Endothelial cell of umbilical vein (primary cell): Measurements from ENCODE around the gene TPCN1. TPM values are rescaled to one million over a fixed set of nuclear protein-coding genes. Genes with fewer than 3 reads are reported as not detected.

ENCODE experiments used
- BruUV-seq: library from RNA; stranded (reverse); fragments of 400-500 nt; replicated peaks from 2 replicates; lab custom pipeline; 2021; lab: Mats Ljungman, UMichigan
- CTCF ChIA-PET: fragments of 300-600, 350-600 bp; sonication (Branson Sonifier 250); formaldehyde crosslinking; loops from one replicate; lab custom pipeline; 2021; ENCODE audit warnings: antibody characterized with exemption, inconsistent platforms; lab: Charles Lee
- POLR2A ChIA-PET: fragments of 300-600, 350-600 bp; sonication (Branson Sonifier 250); formaldehyde crosslinking; loops from one replicate; lab custom pipeline; 2021; ENCODE audit warnings: antibody characterized with exemption, inconsistent platforms; lab: Charles Lee
- DNase-seq: peaks from one replicate; pipeline ENCODE4 v3.0.0-alpha.2; 2011; ENCODE audit warnings: low read depth, low spot score
- FAIRE-seq: peaks from 2 replicates; lab custom pipeline; 2011; peaks lifted over from hg19 to GRCh38; lab: Jason Lieb, UNC
- H2AFZ ChIP-seq: 2 replicates; pipeline ENCODE4 v1.6.0; 2012; ENCODE audit warnings: low read depth, low read length, control low read depth, inconsistent platforms
- H3K27ac ChIP-seq: 2 replicates; pipeline ENCODE4 v1.5.1; 2011; ENCODE audit warnings: low read depth, mild to moderate bottlenecking, control low read depth, low read length, moderate library complexity; ENCODE audit not compliant: insufficient read depth
- H3K27me3 ChIP-seq, 2 experiments: 2 replicates each; pipeline versions ENCODE4 v1.6.0 to v1.6.1; 2011; ENCODE audit warnings: low read length in 2 of 2, mixed read lengths in 1 of 2; ENCODE audit not compliant: control insufficient read depth in 2 of 2, insufficient read depth in 2 of 2
- H3K36me3 ChIP-seq, 2 experiments: 2 replicates in 1 of 2; 3 replicates in 1 of 2; pipeline ENCODE4 v1.5.1; 2011; ENCODE audit warnings: low read length in 2 of 2, mild to moderate bottlenecking in 1 of 2, moderate library complexity in 1 of 2; ENCODE audit not compliant: control insufficient read depth in 2 of 2, insufficient read depth in 2 of 2; ENCODE audit errors: extremely low read depth in 1 of 2
- H3K4me1 ChIP-seq: 3 replicates; pipeline ENCODE4 v1.5.1; 2011; ENCODE audit warnings: mild to moderate bottlenecking, low read length; ENCODE audit not compliant: control insufficient read depth, insufficient read depth; ENCODE audit errors: extremely low read depth
- H3K4me2 ChIP-seq: 2 replicates; pipeline ENCODE4 v1.6.1; 2011; ENCODE audit warnings: low read length, control low read depth, mixed read lengths; ENCODE audit not compliant: insufficient read depth
- H3K4me3 ChIP-seq, 3 experiments: fragments of 200-600 bp in 1 of 3; sonication (generic), shearing (Covaris generic) in 1 of 3; replicated peaks in 1 of 3; 2 replicates each; pipeline ENCODE4 v1.5.1; 2011 to 2016; ENCODE audit warnings: control low read depth in 3 of 3, low read length in 3 of 3, mild to moderate bottlenecking in 2 of 3, inconsistent platforms in 1 of 3, low read depth in 1 of 3, moderate library complexity in 1 of 3; ENCODE audit not compliant: insufficient read depth in 1 of 3
- H3K79me2 ChIP-seq: 2 replicates; pipeline ENCODE4 v1.6.0; 2012; ENCODE audit warnings: low read length, inconsistent platforms; ENCODE audit not compliant: control insufficient read depth, insufficient read depth
- H3K9ac ChIP-seq: replicated peaks from 2 replicates; pipeline ENCODE3; 2011; ENCODE audit warnings: low read length, control low read depth; ENCODE audit not compliant: insufficient read depth; ENCODE audit errors: extremely low read depth
- H3K9me1 ChIP-seq: replicated peaks from 3 replicates; pipeline ENCODE4 v1.6.0; 2011; ENCODE audit warnings: mild to moderate bottlenecking, low read length; ENCODE audit not compliant: control insufficient read depth, insufficient read depth; ENCODE audit errors: extremely low read depth
- H3K9me3 ChIP-seq: replicated peaks from 2 replicates; pipeline ENCODE4 v1.5.1; 2012; ENCODE audit warnings: low read length, inconsistent platforms; ENCODE audit not compliant: control insufficient read depth, insufficient read depth
- H4K20me1 ChIP-seq: replicated peaks from 2 replicates; pipeline ENCODE3; 2011; ENCODE audit warnings: mild to moderate bottlenecking, low read length; ENCODE audit not compliant: control insufficient read depth, insufficient read depth; ENCODE audit errors: extremely low read depth
- EZH2 ChIP-seq: IDR thresholded peaks from 2 replicates; pipeline ENCODE4 v1.6.1; 2012; ENCODE audit warnings: borderline replicate concordance, low read depth, mild to moderate bottlenecking, moderate library complexity, low read length, inconsistent platforms; ENCODE audit not compliant: severe bottlenecking
- FOS ChIP-seq: IDR thresholded peaks from 2 replicates; pipeline ENCODE4 v1.6.1; 2011; ENCODE audit warnings: mild to moderate bottlenecking, low read length, moderate library complexity, borderline replicate concordance; ENCODE audit not compliant: insufficient read depth
- GATA2 ChIP-seq: IDR thresholded peaks from 2 replicates; pipeline ENCODE4 v1.7.0; 2011; ENCODE audit warnings: low read depth, mild to moderate bottlenecking, moderate library complexity, mixed read lengths, low read length; ENCODE audit not compliant: insufficient read length, insufficient read depth
- JUN ChIP-seq: IDR thresholded peaks from 2 replicates; pipeline ENCODE4 v1.6.1; 2011; ENCODE audit warnings: borderline replicate concordance, low read depth; ENCODE audit not compliant: insufficient read length, insufficient read depth
- MYC ChIP-seq: IDR thresholded peaks from one replicate; pipeline ENCODE4 v1.6.1; 2011; ENCODE audit warnings: mild to moderate bottlenecking, low read depth, low read length
- POLR2A ChIP-seq: IDR thresholded peaks from 2 replicates; pipeline ENCODE4 v1.6.1; 2012; ENCODE audit warnings: low read depth, mild to moderate bottlenecking, control low read depth, low read length
- POLR2AphosphoS5 ChIP-seq: IDR thresholded peaks from 2 replicates; pipeline ENCODE4 v1.6.1; 2012; ENCODE audit warnings: low read depth, mild to moderate bottlenecking, control low read depth, low read length, moderate library complexity; ENCODE audit not compliant: insufficient read depth
- dilution Hi-C: fragments of 300-500 bp; cut with MboI; formaldehyde crosslinking; loops from one replicate; pipeline ENCODE4 v1.15.0; 2019; ENCODE audit warnings: low sequenced_read_pairs; ENCODE audit not compliant: extremely low pct_ligation_motif_present
- intact Hi-C: fragments of 100-400 bp; cut with micrococcal nuclease; formaldehyde crosslinking; loops from one replicate; pipeline ENCODE4 v1.10.0; 2022
- polyA plus RNA-seq, 4 experiments: library from polyadenylated mRNA; depleted of rRNA in 3 of 4; stranded (reverse) in 3 of 4; unstranded in 1 of 4; fragments of >200 nt; gene quantifications; 2 replicates each; pipeline versions ENCODE4 v1.2.1 to v1.2.3, GENCODE V29; 2011 to 2012; ENCODE audit warnings: missing spikeins in 1 of 4
- total RNA-seq: library from RNA; stranded (reverse); gene quantifications from 2 replicates; pipeline ENCODE4 v1.2.3, GENCODE V29; 2021
- TF ChIP-seq, protein P1 (sequence below), 2 donors: IDR thresholded peaks; 1 replicate in 1 of 2; 2 replicates in 1 of 2; pipeline ENCODE4 v1.5.1; 2011; ENCODE audit warnings: low read length in 2 of 2, mild to moderate bottlenecking in 2 of 2, moderate library complexity in 2 of 2, control low read depth in 1 of 2, inconsistent platforms in 1 of 2, low read depth in 1 of 2; ENCODE audit not compliant: insufficient read depth in 1 of 2; ENCODE audit errors: extremely low read depth in 1 of 2
- TF ChIP-seq, protein P2 (sequence below): IDR thresholded peaks from 2 replicates; pipeline ENCODE4 v1.6.1; 2011; ENCODE audit not compliant: insufficient read depth, insufficient read length

The TPCN1 gene
- total and polyA plus RNA-seq, 2 donors (not counting 3 experiments of a cell fraction or from before 2014, with no cell fraction given), result 19.5 to 28.3 TPM

DNA sequence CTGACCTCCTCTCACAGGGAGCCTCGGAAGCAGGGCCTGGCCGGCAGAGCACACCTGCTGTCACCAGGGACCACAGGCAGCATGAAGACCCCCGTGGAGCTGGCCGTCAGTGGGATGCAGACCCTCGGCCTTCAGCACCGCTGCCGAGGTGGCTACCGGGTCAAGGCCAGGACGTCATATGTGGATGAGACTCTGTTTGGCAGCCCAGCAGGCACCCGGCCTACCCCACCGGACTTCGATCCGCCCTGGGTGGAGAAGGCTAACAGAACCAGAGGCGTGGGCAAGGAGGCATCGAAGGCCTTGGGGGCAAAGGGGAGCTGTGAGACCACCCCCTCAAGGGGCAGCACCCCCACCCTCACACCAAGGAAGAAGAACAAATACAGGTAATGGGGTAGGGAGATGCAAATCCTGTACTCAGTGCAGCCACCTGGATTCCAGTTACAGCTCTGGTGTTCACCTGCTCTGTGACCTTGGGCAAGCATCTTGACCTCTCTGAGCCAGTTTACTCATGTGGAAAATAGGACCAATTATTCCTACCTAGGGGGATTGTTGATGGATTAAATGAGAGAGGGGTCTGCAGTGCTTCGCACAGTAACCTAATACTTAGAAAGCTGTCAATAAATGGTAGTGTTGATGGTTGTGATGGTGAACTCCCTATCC is 34.5 kb upstream of the TPCN1 start:
- CTCF ChIA-PET, result interaction anchor here (1.1 to 2.4 kb wide), 2 partner anchors 10 to 238 kb away, joined by 6 to 7 read pairs; no protein-coding TSS in a partner anchor
- peaks cover 0 to 9% of the 10 kb centered on the region in 2 experiments for H3K36me3 ChIP-seq
- DNase-seq, result no peak
- FAIRE-seq, result no peak
- POLR2A ChIA-PET, result interaction anchor here (0.5 kb wide), 1 partner anchor 140 kb away, joined by 4 read pairs; no protein-coding TSS in a partner anchor
- H3K27ac ChIP-seq, result no peak overlapping the region
- no peaks in the 10 kb centered on the region for H3K9me1 ChIP-seq
- no peaks in the 10 kb centered on the region for H3K9me3 ChIP-seq
- dilution Hi-C loops, result no loop called here
- H2AFZ ChIP-seq, result no peak overlapping the region
- H4K20me1 ChIP-seq, result no peaks in the 10 kb centered on the region
- peaks cover 12% of the 10 kb centered on the region for H3K4me1 ChIP-seq
- intact Hi-C loops, result no loop called here
- TF ChIP-seq EZH2, result no peak
- H3K4me2 ChIP-seq, result peak overlapping the region; percentile 91
- H3K27me3 ChIP-seq, result no peaks in the 10 kb centered on the region
- H3K9ac ChIP-seq, result no peak overlapping the region
- H3K4me3 ChIP-seq, result no peak overlapping the region
- peaks cover 40% of the 10 kb centered on the region for H3K79me2 ChIP-seq
- BruUV-seq, result no TSS peak

DNA sequence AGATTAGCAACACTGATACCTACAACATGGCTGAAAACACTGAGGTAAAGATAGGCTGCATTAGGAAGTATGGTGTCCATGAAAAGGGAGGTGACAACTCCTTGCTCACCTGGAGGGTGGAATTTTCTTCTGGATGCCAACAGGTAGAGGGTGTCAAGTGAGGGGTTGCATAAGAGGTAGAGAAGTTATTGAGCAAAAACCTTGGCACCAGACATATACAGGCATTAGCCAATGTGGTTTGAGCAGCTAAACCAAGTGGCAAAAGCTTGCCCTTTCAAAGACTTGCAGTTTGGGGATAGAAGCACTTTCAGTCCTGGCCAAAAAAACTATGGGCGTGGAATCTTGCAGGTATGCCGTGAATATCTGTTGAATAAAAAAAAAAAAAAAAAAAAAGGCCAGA is 31.9 kb upstream of the TPCN1 start:
- Histone ChIP-seq H2AFZ (no peak overlapping the region), H3K27me3 (no peaks in the 10 kb centered on the region), H3K36me3 (peaks cover 0 to 12% of the 10 kb centered on the region in 2 experiments), H3K27ac (no peak overlapping the region), H3K4me2 (no peak overlapping the region), H3K9me3 (no peaks in the 10 kb centered on the region), H3K4me1 (peaks cover 25% of the 10 kb centered on the region), H3K4me3 (no peak overlapping the region), H3K79me2 (peaks cover 18% of the 10 kb centered on the region), H3K9me1 (no peaks in the 10 kb centered on the region), H3K9ac (no peak overlapping the region), H4K20me1 (no peaks in the 10 kb centered on the region)
- CTCF ChIA-PET, result interaction anchor here (0.6 to 1.4 kb wide), 2 partner anchors 33 to 117 kb away, joined by 3 read pairs; no protein-coding TSS in a partner anchor
- intact Hi-C loops (no loop called here), dilution Hi-C loops (no loop called here)
- BruUV-seq, result no TSS peak
- FAIRE-seq (no peak), DNase-seq (no peak)
- TF ChIP-seq, protein P1, sequence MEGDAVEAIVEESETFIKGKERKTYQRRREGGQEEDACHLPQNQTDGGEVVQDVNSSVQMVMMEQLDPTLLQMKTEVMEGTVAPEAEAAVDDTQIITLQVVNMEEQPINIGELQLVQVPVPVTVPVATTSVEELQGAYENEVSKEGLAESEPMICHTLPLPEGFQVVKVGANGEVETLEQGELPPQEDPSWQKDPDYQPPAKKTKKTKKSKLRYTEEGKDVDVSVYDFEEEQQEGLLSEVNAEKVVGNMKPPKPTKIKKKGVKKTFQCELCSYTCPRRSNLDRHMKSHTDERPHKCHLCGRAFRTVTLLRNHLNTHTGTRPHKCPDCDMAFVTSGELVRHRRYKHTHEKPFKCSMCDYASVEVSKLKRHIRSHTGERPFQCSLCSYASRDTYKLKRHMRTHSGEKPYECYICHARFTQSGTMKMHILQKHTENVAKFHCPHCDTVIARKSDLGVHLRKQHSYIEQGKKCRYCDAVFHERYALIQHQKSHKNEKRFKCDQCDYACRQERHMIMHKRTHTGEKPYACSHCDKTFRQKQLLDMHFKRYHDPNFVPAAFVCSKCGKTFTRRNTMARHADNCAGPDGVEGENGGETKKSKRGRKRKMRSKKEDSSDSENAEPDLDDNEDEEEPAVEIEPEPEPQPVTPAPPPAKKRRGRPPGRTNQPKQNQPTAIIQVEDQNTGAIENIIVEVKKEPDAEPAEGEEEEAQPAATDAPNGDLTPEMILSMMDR (IDR thresholded peaks at IDR 0.05; ENCODE audit: extremely low read depth in 1 of 2, insufficient read depth in 1 of 2, low read depth in 1 of 2, low read length in 2 of 2), result no peak
- TF ChIP-seq POLR2AphosphoS5, result no peak
- TF ChIP-seq GATA2, result no peak
- no peak for TF ChIP-seq EZH2
- no peak for TF ChIP-seq MYC
- no peak for TF ChIP-seq JUN
- TF ChIP-seq FOS, result no peak
- TF ChIP-seq POLR2A, result no peak
- TF ChIP-seq, protein P2, sequence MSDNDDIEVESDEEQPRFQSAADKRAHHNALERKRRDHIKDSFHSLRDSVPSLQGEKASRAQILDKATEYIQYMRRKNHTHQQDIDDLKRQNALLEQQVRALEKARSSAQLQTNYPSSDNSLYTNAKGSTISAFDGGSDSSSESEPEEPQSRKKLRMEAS, result no peak
- POLR2A ChIA-PET, result interaction anchor here (0.7 kb wide), 1 partner anchor 116 kb away, joined by 4 read pairs; no protein-coding TSS in a partner anchor
